ENCODE data around the gene TRAPPC2L. TPM values are rescaled to one million over a fixed set of nuclear protein-coding genes. Genes with fewer than 3 reads are reported as not detected.

The TRAPPC2L gene
- total and polyA plus RNA-seq, 2 of the 13 experiments (the other 11 are each of a cell fraction or from before 2014, with no cell fraction given) = 96.3 to 107 TPM

GRCh38 chr16:88830783-88831182, 26.1 kb upstream of the TRAPPC2L start:
- in situ Hi-C loops (cut with HindIII; ENCODE audit: extremely low pct_ligation_motif_present, low pct_unique_long_range_greater_than_20kb) = no loop called here

More at GRCh38 chr16:88830783-88831182, 26.1 kb upstream of the TRAPPC2L start:
- FAIRE-seq = no peak
- Histone ChIP-seq H2AFZ (ENCODE audit: low read length) (no peak overlapping the region), H3K4me2 (ENCODE audit: low read depth, low read length) (no peak overlapping the region), H3K27me3 (ENCODE audit: control insufficient read depth in 1 of 2, insufficient read depth in 2 of 2, low read length in 2 of 2) (no peaks in the 10 kb centered on the region), H4K20me1 (ENCODE audit: insufficient read depth, low read length) (no peaks in the 10 kb centered on the region), H3K9me3 (ENCODE audit: low read length) (no peaks in the 10 kb centered on the region), H3K36me3 (replicated peaks in 1 of 2; ENCODE audit: control insufficient read depth in 1 of 2, insufficient read depth in 2 of 2, low read length in 2 of 2) (no peaks in the 10 kb centered on the region), H3K27ac (ENCODE audit: extremely low read length, insufficient read depth, low read length) (no peak overlapping the region), H3K9ac (ENCODE audit: insufficient read depth, low read depth, low read length) (no peak overlapping the region), H3K79me2 (ENCODE audit: insufficient read depth, low read length) (no peaks in the 10 kb centered on the region), H3K4me1 (ENCODE audit: insufficient read depth, low read length) (0 out of 2 replicates have a peak, but pooled peaks cover 7% of the 10 kb centered on the region), H3K4me3 (replicated peaks in 1 of 3; ENCODE audit: insufficient read depth in 1 of 3, low read depth in 2 of 3, low read length in 3 of 3) (no peak overlapping the region)
- no peak for ATAC-seq
- BruUV-seq (replicated peaks) = no TSS peak
- intact Hi-C loops (cut with micrococcal nuclease; ENCODE audit: unreplicated experiment) = no loop called here
- no peak for TF ChIP-seq ARID2 (CRISPR knock-in tag; IDR thresholded peaks at IDR 0.05; ENCODE audit: borderline replicate concordance)
- TF ChIP-seq ISL2 (CRISPR knock-in tag; IDR thresholded peaks at IDR 0.05) = no peak
- no peak for TF ChIP-seq ZNF784 (CRISPR knock-in tag; IDR thresholded peaks at IDR 0.05; ENCODE audit: borderline replicate concordance)
- no peak for TF ChIP-seq ZNF790 (CRISPR knock-in tag; IDR thresholded peaks at IDR 0.05; ENCODE audit: borderline replicate concordance)
- no peak for TF ChIP-seq MTA3 (CRISPR knock-in tag; IDR thresholded peaks at IDR 0.05)
- no peak for TF ChIP-seq ZBTB8A (CRISPR knock-in tag; IDR thresholded peaks at IDR 0.05; ENCODE audit: borderline replicate concordance, low read depth)
- no peak for TF ChIP-seq E2F1 (CRISPR knock-in tag; IDR thresholded peaks at IDR 0.05)
- TF ChIP-seq MEF2D (CRISPR knock-in tag; IDR thresholded peaks at IDR 0.05) = no peak
- TF ChIP-seq ZBTB39 (CRISPR knock-in tag; IDR thresholded peaks at IDR 0.05) = no peak
- TF ChIP-seq MIXL1 (CRISPR knock-in tag; IDR thresholded peaks at IDR 0.05) = no peak
- no peak for TF ChIP-seq ZNF296 (CRISPR knock-in tag; conservative IDR thresholded peaks at IDR 0.05)
- no peak for DNase-seq (ENCODE audit: low spot score)
- POLR2A ChIA-PET = no interaction called here
- CTCF ChIA-PET (ENCODE audit: low intra/inter-chr PET ratio, low total read pairs) = no interaction called here
- 66% methylated on average over 12 of the region's 14 CpGs for WGBS (ENCODE audit: low lambda C conversion rate)

Measured in HepG2 (cell line).